Measurements from ENCODE around the gene CNGB1. TPM values are rescaled to one million over a fixed set of nuclear protein-coding genes. Genes with fewer than 3 reads are reported as not detected.
"Not testable (repeated sequence)": the region's sequence is repeated elsewhere in the genome, so short reads cannot be mapped to it uniquely, and the experiment has no call there.

The CNGB1 gene
- total and polyA plus RNA-seq, 8 donors, result 0.03 to 0.23 (median 0.14) TPM; not detected in 1

- intact Hi-C loops (cut with DNase I), result no loop called here
- peak in 1 of 4 donors; percentile 24 for DNase-seq
- H3K36me3 ChIP-seq, result no peaks in the 10 kb centered on the region
Measured at GRCh38 chr16:57979006-57979585, 8.2 kb upstream of the CNGB1 start.

DNA sequence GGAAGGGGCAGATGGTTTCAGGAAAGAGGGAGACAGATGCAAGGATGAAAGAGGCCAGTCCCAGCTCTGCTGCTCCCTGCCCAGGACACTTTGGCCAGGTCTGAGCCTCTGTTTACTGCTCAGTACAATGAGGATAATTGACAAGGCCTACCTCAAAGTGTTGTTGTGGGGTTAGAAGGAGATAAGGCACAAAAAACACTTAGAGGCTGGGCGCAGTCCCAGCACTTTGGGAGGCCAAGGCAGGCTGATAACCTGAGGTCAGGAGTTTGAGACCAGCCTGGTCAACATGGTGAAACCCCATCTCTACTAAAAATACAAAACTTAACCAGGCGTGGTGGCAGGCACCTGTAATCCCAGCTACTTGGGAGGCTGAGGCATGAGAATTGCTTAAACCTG lies 7.1 kb upstream of the CNGB1 start:
- intact Hi-C loops (cut with DNase I); H3K4me1 ChIP-seq: not testable (repeated sequence)

More at GRCh38 chr16:57979006-57979585, 8.2 kb upstream of the CNGB1 start:
- Histone ChIP-seq H3K27ac (no peak overlapping the region), H3K4me3 (no peak overlapping the region), H3K4me1 (peaks cover 0 to 2% of the 10 kb centered on the region in 2 donors), H3K9me3 (no peaks in the 10 kb centered on the region), H3K27me3 (peaks cover 0 to 2% of the 10 kb centered on the region in 2 donors)
- TF ChIP-seq CTCF (IDR thresholded peaks at IDR 0.05), result no peak
- ATAC-seq, result no peak

GRCh38 chr16:57977418-57978069 lies 6.6 kb upstream of the CNGB1 start:
- H3K36me3 ChIP-seq, result no peaks in the 10 kb centered on the region
- no peaks in the 10 kb centered on the region for H3K9me3 ChIP-seq
- H3K4me3 ChIP-seq, result no peak overlapping the region
- no peaks in the 10 kb centered on the region for H3K27me3 ChIP-seq
- DNase-seq, result peak in 1 of 4 donors; percentile 68
- peak; percentile 24 for ATAC-seq
- intact Hi-C loops (cut with DNase I), result no loop called here
- no peak overlapping the region for H3K27ac ChIP-seq
- H3K4me1 ChIP-seq, result no peaks in the 10 kb centered on the region
- TF ChIP-seq CTCF (IDR thresholded peaks at IDR 0.05), result no peak

More for the DNA sequence above, 7.1 kb upstream of the CNGB1 start:
- not testable (repeated sequence) for H3K4me3 ChIP-seq, H3K9me3 ChIP-seq, H3K27me3 ChIP-seq, ATAC-seq, H3K27ac ChIP-seq, H3K36me3 ChIP-seq
- peak in 1 of 4 donors; percentile 10 for DNase-seq

GRCh38 chr16:57976331-57976796 lies 5.4 kb upstream of the CNGB1 start:
- H3K36me3 ChIP-seq, result no peaks in the 10 kb centered on the region
- no peak overlapping the region for H3K27ac ChIP-seq
- DNase-seq (peak in 1 of 4 donors; percentile 14), ATAC-seq (peak; percentile 87)
- no peak for TF ChIP-seq CTCF (IDR thresholded peaks at IDR 0.05)
- H3K9me3 ChIP-seq, result no peaks in the 10 kb centered on the region
- H3K27me3 ChIP-seq, result no peaks in the 10 kb centered on the region
- H3K4me1 ChIP-seq, result no peaks in the 10 kb centered on the region
- intact Hi-C loops (cut with DNase I), result no loop called here
- H3K4me3 ChIP-seq, result no peak overlapping the region

- ATAC-seq, result no peak
- no peaks in the 10 kb centered on the region for H3K27me3 ChIP-seq
- no peak for TF ChIP-seq CTCF (IDR thresholded peaks at IDR 0.05)
- no peak overlapping the region for H3K4me3 ChIP-seq
- no peaks in the 10 kb centered on the region for H3K9me3 ChIP-seq
- DNase-seq, result no peak
- no peaks in the 10 kb centered on the region for H3K4me1 ChIP-seq
- H3K36me3 ChIP-seq, result no peaks in the 10 kb centered on the region
- intact Hi-C loops (cut with DNase I), result no loop called here
- no peak overlapping the region for H3K27ac ChIP-seq
Measured at GRCh38 chr16:57972306-57972705, 1.4 kb upstream of the CNGB1 start.

All from left lung (tissue), 10 donors.